GM21367 (cell line): Measurements from ENCODE around the gene NPTXR.

Experiments
- ATAC-seq: cut with Tn5 transposase; IDR thresholded peaks from one replicate; pipeline ENCODE4 v1.9.1; 2021; ENCODE audit not compliant: unreplicated experiment

Gene NPTXR

DNA sequence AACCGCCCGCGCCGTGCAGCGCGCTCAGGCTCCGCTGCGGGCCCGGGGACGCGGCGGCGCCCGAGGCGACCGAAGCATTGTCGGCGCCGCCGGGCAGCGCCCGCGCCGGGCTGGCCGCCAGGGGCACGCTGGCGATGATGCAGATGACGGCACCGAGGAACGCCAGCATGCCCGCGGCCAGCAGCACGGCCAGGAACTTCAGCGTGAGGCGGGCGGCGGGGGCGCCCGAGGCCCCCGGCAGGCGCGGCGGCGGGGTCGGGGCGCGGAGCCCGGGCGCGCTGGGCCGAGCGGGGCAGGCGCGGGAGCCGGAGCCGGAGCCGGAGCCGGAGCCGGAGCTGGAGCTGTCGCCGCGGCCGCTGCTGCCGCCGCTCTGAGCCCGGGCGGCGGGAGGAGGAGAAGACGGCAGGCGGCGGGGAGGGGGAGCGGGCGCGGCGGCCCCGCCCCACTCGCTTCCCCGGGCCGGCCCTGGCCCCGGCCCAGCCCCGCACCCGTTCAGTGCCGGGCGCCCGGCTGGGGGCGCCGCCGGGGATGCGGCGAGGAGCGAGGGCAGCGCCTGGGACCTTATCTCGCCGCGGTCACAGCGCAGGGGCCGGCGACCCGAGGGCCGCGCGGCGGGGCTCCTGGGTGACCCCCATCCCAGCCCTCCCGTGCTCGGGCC lies at the start of gene NPTXR:
Gene NPTXR (minus strand): TSS at position 372 of the 658 bp plus-strand sequence.
- ATAC-seq, result no peak

DNA sequence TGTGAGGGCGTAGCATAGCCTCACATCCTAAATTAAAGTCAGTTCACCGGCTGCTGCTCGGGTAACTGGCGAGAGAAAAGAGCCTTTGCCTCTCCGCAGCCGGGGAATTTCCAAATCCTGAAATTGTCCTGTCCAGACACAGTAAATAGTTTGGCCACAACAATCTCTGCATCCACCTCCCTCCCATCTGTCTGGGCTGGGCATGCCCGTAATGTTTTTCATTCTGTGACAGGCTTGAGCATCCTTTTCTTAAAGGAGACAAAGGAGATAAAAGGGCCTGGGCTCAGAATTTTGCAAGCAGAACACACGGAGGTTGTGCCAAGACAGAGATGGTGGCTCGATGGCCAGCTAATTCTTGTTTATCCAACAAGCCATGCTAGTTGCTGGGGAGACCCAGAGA lies 47.4 kb upstream of the NPTXR start:
- ATAC-seq, result no peak

DNA sequence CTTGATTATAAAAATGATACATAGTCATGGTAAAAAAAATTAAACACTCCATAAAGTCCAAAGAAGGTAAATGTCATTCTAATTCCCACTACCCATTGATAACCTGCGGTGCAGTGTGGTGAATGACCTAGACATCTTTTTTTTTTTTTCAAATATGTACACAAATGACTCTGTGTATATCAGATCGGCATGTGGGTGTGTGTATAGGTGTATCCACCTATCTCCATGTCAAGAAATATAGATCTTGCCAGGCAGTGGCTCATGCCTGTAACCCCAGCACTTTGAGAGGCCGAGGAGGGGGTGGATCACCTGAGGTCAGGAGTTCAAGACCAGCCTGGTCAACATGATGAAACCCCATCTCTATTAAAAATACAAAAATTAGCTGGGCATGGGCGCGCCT lies 46.5 kb upstream of the NPTXR start:
- no peak for ATAC-seq

DNA sequence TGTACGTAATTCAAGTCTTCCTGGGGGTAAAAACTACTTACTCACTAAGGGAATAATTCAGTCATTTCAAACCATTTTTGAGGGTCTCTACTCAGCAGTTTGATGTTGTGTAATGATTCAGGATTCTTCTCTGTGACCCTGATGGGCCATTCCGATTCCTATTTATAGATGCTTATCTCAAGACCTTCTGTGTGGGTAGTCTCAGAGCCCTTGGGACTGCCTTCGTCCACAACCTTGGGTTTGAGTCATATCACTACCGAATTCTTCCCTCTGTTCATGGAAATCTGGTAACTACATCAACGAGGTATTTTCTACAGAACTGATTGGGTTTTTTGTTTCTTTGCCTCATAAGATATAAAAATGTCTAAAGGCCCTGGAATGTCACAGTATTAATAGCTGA lies 42.5 kb upstream of the NPTXR start:
- ATAC-seq, result no peak

DNA sequence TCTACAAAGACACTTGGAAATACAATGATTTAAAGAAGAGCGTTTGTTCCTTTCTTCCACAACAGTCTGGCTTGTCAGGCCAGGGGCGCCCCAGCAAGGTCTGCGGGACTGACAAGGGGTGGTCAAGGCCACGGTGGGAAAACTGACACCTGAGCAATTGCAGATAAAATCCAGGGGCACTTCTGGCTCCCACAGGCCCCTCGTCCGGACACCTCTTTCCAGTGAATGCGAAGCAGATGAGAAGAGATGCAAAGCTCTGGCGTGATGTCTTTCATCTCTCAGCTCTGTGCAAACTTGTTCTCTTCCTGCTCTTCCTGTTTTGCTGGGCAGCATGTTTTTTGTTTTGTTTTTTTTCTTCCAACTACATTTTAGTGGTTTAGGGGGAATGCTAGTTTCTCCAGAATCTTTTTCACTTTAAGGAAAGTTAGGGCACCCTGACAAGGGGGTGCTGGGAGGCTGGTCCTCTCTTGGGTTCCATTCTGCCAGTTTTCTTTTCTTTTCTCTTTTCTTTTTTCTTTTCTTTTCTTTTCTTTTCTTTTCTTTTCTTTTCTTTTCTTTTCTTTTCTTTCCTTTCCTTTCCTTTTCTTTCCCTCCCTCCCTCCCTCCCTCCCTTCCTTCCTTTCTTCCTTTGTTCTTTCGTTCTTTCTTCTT lies 39.3 kb upstream of the NPTXR start:
- ATAC-seq, result no peak

DNA sequence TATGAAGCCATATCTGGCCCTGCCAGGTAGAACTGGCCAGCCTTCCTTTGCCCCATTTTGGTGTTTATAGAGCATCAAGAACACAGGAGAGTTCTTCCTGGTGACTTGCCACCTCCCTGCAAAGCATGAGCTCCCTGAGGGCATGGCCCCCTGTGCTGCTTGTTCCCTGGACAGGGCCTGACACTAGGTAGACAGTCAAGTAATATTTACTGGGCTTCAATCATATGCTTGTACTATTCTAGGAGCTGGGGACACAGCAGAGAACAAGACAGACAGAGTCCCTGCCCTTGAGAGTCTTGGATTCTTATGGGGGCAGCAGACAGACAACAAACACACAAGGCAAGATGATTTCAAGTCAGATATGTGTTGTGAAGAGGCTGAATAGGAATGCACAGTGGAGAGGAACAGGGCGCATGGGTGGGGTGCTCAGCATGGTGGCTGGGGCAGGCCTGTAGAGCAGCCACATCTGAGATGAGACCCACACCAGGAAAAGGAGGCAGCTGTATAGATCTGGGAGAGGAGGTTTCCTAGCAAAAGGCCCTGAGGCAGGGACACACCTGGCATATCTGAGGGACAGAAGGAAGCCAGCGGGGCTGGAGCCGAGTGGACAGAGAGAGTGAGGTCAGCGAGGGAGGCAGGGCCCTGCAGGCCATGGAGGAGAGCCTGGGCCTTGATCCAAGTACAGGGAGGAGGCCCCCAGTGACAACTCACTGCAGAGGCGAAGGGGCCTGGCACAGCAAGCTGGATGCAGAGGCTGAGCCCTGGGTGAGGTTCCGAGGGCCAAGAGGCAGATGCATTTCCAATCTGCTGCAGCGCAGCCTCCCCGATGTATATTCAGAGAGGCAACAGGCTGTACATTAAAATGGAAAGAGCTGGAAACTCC lies 38.4 kb upstream of the NPTXR start:
- no peak for ATAC-seq

DNA sequence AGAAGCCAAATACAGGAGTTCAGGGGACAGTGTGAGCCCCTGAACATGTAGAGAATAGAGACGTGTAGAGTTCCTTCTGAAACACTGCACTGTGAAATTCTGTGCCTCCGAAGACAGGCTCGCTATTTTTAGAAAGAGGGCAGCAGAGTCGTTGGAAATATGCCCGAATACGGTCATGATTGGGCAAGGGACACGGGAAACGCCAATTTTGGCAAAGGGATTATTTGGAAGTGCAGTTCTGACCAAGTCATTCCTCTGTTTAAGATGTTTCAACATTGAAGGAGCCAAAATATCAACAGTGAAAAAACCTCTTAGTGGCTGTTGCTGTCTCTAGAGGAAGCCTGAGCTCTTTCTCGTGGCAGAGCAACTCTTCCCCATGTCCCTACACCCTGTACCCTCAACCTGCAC lies 37.6 kb upstream of the NPTXR start:
- ATAC-seq, result no peak

DNA sequence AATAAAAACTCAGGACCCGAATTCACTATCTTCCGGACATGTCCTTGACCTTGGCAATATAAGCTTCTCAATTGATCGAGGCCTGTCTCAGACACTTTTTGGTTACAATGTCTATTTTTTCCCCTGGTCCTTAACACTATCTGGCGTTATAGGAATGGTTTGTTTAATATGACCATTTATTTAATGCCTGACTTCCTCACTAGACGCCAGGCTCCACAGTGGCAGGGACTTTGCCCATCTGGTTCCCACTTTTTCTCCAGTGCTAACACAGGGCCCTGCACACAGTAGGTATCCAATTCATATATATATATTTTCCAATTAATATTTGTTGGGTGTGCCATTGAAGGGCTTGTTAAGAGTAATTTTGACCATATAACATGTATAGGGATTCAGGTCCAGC lies 36.1 kb upstream of the NPTXR start:
- ATAC-seq, result no peak

DNA sequence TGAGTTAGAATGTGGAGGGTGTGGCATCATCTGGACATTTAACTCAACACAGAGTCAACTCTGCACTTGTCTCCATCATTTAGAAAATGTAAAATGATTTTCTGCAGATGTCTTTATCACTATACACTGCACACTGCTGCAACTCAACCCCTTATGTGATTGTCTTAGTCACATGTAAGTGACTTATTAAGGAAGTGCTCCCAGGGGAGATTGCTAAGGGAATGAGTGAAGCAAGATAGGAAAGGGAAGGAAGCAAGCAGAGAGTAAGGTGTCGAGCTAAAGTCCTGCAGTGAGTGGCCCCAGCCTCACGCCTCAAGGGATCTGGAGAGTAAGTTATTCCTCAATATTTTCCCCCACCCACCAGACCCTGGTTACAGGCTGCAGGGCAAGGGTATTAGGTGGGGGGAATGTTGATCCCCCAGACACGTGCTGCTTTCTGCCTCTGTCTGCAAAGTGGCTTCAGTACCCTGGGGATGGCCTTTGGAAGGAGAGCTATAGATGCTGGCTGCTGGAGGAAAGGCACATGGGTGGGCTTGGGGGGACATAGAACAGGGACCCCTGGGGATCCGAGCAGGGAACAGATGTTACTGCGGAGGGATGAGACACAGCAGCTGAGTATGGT lies 35.4 kb upstream of the NPTXR start:
- no peak for ATAC-seq

DNA sequence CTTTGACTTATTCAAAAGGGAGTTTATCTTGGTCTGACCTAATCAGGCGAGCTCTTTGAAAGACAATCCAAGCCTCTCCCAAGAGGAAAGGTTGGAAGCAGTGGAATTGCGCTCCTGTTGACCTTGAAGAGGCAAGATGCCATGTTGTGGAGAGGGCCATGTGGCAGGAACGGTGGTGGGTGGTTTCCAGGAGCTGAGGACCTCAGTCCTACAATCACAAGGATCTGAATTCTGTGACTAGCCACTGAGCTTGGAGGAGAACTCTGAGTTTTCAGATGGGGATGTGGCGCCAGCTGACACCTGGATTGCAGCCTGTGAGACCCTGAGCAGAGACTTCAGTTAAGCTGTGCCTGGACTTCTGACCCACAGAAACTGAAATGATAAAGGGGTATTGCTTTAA lies 34.2 kb upstream of the NPTXR start:
- ATAC-seq, result no peak

DNA sequence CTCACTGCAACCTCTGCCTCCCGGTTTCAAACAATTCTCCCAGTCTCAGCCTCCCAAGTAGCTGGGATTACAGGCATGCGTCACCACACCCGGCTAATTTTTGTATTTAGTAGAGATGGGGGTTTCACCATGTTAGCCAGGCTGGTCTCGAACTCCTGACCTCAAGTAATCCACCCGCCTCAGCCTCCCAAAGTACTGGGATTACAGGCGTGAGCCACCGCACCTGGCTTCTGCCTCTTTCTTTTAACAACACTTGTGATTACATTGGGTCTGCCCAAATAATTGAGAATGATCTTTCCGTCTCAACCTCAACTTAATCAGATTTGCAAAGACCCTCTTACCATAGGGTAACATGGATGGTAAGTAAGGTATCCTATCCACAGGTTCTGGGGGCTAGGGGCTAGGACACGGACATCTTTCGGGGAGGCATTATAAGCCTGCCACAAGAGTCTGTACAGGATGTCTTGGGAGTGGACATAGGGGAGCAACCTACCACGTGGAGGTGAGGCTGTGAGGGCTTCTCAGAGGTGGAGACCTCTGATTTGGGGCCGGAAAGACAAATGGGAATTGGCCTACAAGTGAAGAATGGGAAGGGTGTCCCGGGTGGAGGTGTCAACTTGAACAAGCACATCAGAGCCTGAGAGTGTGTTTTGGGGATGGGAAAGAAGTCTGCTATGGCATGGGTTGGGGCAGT lies 30.8 kb upstream of the NPTXR start:
- no peak for ATAC-seq

DNA sequence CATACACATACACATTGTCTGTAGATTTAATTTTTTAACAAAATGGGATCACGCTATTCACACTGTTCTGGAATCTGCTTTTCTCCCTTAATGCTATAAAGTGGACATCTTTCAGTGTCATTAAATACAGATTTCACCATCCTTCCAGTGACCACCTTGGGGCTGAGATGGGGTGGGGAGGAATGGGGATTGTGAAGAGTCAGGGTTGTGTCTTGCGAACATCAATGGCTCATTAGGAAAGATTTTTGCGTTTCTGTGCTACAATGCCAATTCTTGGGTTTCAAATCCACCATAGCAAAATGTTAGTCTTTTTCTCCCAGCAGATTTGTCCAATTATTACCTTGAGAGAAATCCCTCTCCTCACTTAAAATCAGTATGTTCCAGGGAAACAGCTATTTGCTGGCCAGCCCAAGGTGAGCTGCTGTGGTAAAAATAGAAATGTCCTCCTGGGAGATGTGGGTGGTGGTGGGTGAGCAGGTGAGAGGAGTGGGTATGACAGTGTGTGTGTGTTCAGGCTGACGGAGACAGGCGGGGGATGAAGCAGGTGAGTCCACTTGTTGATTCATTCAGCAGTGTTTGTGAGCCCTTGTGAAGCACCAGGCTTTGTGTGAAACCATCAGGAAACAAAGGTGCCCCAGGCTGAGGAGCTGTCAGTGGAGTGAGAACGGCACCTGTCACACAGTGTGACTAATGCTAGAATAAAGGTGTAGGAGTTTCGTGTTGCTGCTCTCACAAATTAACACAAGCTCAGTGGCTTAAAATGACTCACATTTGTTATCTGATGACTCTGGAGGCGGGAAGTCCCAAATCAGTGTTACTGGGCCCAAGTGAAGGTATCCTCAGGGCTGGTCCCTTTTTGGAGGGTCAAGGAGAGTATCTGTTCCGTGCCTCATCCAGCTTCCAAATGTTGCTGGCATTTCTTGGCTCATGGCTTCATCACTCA lies 29.9 kb upstream of the NPTXR start:
- ATAC-seq, result no peak

DNA sequence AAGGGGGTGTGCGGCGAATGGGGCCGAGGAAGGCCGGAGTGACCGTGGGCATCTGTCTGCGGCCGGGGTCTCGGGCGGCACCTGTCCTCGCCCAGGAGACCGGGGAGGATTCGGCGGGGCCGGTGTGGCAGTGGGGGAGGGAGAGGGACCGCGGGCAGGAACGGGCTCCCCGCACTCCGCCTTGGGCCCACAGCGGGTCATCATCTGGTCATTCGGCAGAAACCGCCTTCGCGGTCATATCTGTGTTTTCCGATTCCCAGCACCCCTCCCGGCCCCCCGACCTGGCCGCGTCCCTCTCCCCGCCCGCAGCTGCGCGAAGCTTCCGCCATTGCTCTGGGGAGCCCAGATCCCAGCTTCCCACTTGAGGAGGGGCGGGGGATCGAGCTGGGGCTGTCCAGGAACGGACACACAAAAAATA lies 29.0 kb upstream of the NPTXR start:
- no peak for ATAC-seq

DNA sequence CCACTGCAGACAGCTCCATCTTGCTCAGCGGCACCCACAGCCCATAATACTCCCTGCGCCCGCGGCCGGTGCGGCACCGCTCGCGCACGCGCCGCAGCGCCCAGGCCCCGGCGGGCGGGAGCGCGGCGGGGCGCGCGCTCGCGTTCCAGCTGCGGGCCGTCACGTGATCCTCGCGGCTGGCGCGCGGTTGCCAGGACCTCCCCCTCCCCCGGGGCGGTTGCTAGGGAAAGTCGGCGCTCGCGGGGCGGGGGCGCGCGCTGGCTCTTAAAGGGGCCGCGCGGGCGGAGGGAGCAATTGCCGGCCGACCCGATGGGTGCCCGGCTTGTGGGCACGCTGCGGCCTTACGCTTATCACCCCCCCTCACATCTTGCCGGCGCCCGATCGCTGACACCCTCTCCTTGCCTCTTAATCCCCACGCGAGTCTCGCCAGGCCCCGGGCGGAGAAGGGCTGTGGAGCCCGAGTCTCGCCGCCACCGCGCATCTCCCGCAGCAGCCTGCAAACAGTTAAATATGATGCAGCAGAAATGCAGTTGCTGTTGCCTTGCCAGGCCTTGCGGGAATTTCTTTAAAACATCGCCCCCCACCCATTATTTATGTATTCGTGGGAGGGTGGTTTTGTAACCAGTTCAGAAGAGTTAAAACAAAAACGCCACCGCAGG lies 28.5 kb upstream of the NPTXR start, which contains the start of gene CBX6:
Gene CBX6 (minus strand): TSS at position 45 of the 659 bp plus-strand sequence. CDS start 26 bp downstream, at position 19.
- ATAC-seq, result peak; percentile 42

DNA sequence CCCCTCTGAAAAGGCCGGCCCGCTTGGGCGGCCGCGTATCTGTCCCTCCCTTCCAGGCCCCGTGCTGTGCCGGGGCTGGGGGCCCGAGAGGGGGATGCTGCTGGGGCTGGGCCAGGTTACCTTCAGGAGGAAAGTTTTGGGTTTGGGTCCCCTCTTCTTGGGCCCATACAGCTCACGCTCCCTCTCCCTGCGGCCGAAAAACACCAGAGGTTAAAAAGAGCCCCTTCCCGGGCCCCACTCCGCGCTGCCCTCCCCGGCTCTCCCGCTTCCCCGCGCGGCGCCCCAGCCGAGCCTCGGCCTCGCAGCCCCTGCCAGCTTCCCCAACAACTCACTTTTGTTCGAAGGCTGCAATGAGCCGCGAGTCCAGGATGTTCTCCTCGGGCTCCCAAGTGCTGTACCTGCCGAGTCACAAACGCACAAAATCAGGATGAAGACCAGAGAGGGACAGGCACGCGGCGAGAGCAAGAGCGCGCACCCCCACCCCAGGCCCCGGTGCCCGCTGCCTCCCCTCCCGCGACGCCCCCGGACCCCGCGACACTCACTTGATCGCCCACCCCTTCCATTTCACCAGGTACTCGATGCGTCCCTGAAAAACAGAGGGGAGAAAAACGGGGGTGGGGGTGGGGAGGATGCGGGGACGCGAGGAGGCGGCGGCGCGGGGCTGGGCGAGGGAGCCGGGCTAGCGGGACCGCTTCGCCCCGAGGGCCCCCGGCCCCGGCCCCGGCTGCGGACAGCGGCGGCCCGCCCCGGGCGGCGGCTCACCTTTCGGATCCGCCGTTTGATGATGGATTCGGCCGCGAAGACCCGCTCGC lies 27.7 kb upstream of the NPTXR start:
- no peak for ATAC-seq

DNA sequence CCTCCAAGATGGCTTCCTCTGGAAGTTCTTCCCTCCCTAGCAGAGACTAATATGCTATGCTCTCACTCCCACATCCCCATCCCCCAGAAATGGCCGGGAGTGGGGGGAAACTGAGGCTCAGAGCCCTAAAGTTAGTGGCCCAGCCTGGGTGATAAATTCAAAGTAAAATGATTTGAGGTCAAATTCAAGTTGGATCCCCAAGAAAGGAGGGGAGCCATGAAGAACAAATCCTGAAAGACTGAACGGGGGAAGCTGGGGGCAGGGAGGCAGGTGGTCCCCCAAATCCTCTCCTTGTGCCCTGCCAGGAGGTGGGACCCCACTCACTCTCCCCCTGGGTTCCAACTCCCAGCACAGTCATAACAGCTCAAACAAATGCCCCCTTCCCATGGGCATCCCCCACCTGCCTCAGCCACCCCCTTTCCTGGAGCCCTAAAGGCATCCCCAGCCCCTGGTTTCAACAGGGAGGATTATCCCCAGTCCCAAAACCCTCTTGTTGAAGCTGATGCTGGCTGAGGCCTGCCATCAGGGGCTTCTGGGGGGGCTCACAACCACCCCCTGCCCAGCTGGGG lies 27.0 kb upstream of the NPTXR start:
- no peak for ATAC-seq

DNA sequence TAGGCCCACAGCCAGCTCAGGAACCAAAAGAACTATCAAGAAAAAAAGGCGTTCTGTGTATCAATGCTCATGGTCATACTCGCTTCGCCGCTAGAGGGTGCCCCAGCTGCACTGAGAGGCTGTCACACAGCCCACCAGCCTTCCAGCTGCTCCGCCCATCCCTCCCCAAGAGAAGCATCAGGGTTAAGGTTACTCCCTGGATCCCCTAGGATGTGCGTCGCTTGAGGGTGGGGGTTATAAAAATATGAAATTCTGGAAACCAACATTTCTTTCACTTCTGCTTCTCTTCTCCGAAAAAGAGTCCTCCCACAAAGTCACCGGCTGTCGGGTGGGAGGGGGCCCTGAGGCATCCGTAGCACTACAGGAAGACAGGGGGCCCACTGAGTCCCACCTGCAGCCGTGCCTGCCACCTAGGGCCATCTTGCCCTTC lies 26.5 kb upstream of the NPTXR start:
- peak; percentile 26 for ATAC-seq

DNA sequence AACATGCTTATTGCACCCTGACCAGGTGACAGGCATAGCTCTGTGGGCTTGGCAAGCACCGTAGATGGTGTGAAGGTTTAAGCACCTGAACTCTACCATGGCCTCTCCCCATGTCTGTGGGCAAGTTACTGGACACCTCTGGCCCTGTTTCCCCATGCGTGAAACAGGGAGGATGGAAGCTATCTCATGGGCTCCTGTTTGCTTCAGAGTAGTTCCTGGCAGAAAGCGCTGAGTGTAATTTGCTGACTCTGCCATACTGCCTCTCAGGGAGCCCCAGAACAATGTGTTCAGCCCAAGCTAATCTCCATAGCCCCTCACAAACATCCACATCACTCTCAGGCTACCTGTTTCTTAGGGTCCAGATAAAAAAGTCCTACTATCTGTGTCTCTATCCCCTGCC lies 25.8 kb upstream of the NPTXR start:
- no peak for ATAC-seq
